HG03575 (cell line): ENCODE results near the gene FRMD4B.
"Not testable (repeated sequence)": the region's sequence is repeated elsewhere in the genome, so short reads cannot be mapped to it uniquely, and the experiment has no call there.

ENCODE experiments used
- ATAC-seq: cut with Tn5 transposase; IDR thresholded peaks from one replicate; pipeline ENCODE4 v1.9.1; 2021; ENCODE audit not compliant: unreplicated experiment, insufficient number of reproducible peaks, low FRiP score; ENCODE audit errors: extremely low read depth

Gene FRMD4B

GRCh38 chr3:69297501-69297900 is 88.4 kb downstream of the FRMD4B start:
- ATAC-seq: no peak

GRCh38 chr3:69296995-69297394 is 88.9 kb downstream of the FRMD4B start:
- no peak for ATAC-seq

- no peak for ATAC-seq
Observed at GRCh38 chr3:69294014-69294766, 91.7 kb downstream of the FRMD4B start.

GRCh38 chr3:69292959-69293574 is 92.8 kb downstream of the FRMD4B start:
- ATAC-seq: no peak

GRCh38 chr3:69292185-69292584 is 93.7 kb downstream of the FRMD4B start:
- ATAC-seq: no peak

- no peak for ATAC-seq
Observed at GRCh38 chr3:69290430-69290829, 95.5 kb downstream of the FRMD4B start.

- no peak for ATAC-seq
Observed at GRCh38 chr3:69290006-69290405, 95.9 kb downstream of the FRMD4B start.

GRCh38 chr3:69288161-69288895 is 97.6 kb downstream of the FRMD4B start:
- ATAC-seq: no peak

- ATAC-seq: no peak
Observed at GRCh38 chr3:69283913-69284611, 101.8 kb downstream of the FRMD4B start.

GRCh38 chr3:69283496-69283895 is 102.4 kb downstream of the FRMD4B start:
- ATAC-seq: no peak

- ATAC-seq: no peak
Observed at GRCh38 chr3:69282181-69282580, 103.7 kb downstream of the FRMD4B start.

GRCh38 chr3:69277403-69277802 is 108.5 kb downstream of the FRMD4B start:
- not testable (repeated sequence) for ATAC-seq

- no peak for ATAC-seq
Observed at GRCh38 chr3:69276884-69277283, 109.0 kb downstream of the FRMD4B start.

- ATAC-seq: not testable (repeated sequence)
Observed at GRCh38 chr3:69276191-69276590, 109.7 kb downstream of the FRMD4B start.

GRCh38 chr3:69273896-69274295 is 112.0 kb downstream of the FRMD4B start:
- ATAC-seq: no peak

- ATAC-seq: no peak
Observed at GRCh38 chr3:69272556-69272955, 113.3 kb downstream of the FRMD4B start.

GRCh38 chr3:69271098-69271497 is 114.8 kb downstream of the FRMD4B start:
- ATAC-seq: no peak

- no peak for ATAC-seq
Observed at GRCh38 chr3:69266585-69266984, 119.3 kb downstream of the FRMD4B start.

GRCh38 chr3:69266071-69266470 is 119.8 kb downstream of the FRMD4B start:
- ATAC-seq: not testable (repeated sequence)
